HG03558 (cell line): ENCODE measurements around the gene RBM46.

Source experiments
- ATAC-seq: cut with Tn5 transposase; IDR thresholded peaks from one replicate; pipeline ENCODE4 v1.9.1; 2021; ENCODE audit warnings: moderate number of reproducible peaks; ENCODE audit not compliant: unreplicated experiment; ENCODE audit errors: extremely low read depth

The RBM46 gene

GRCh38 chr4:154781126-154781982 lies at the start of gene RBM46:
RBM46 (plus strand) TSS chr4:154781272; CDS start chr4:154796753, 15,481 bp downstream.
- ATAC-seq = no peak

GRCh38 chr4:154731756-154732155 lies 49.3 kb upstream of the RBM46 start:
- ATAC-seq = no peak

- no peak for ATAC-seq
Observed at GRCh38 chr4:154732669-154733068, 48.4 kb upstream of the RBM46 start.

GRCh38 chr4:154736770-154737169 lies 44.3 kb upstream of the RBM46 start:
- ATAC-seq = no peak

- no peak for ATAC-seq
Observed at GRCh38 chr4:154738426-154738825, 42.6 kb upstream of the RBM46 start.

GRCh38 chr4:154739111-154739510 lies 42.0 kb upstream of the RBM46 start:
- no peak for ATAC-seq

- ATAC-seq = no peak
Observed at GRCh38 chr4:154740462-154740861, 40.6 kb upstream of the RBM46 start.

- no peak for ATAC-seq
Observed at GRCh38 chr4:154741131-154741665, 39.9 kb upstream of the RBM46 start.

GRCh38 chr4:154741922-154742850 lies 38.9 kb upstream of the RBM46 start:
- ATAC-seq = no peak

- no peak for ATAC-seq
Observed at GRCh38 chr4:154743683-154744340, 37.3 kb upstream of the RBM46 start, which contains the start of gene LRAT. LRAT (plus strand) TSS chr4:154744000; CDS start chr4:154744327, 327 bp downstream.

GRCh38 chr4:154744341-154744926 lies 36.6 kb upstream of the RBM46 start:
- no peak for ATAC-seq

- ATAC-seq = no peak
Observed at GRCh38 chr4:154757713-154758112, 23.4 kb upstream of the RBM46 start.

GRCh38 chr4:154760895-154761294 lies 20.2 kb upstream of the RBM46 start:
- ATAC-seq = no peak

GRCh38 chr4:154778264-154778663 lies 2.8 kb upstream of the RBM46 start:
- no peak for ATAC-seq

GRCh38 chr4:154779362-154779947 lies 1.6 kb upstream of the RBM46 start:
- ATAC-seq = no peak

- ATAC-seq = no peak
Observed at GRCh38 chr4:154781983-154782293, 866 bp downstream of the RBM46 start.

GRCh38 chr4:154807042-154807630 lies 26.1 kb downstream of the RBM46 start:
- no peak for ATAC-seq

GRCh38 chr4:154818230-154818629 lies 37.2 kb downstream of the RBM46 start:
- no peak for ATAC-seq

- no peak for ATAC-seq
Observed at GRCh38 chr4:154822775-154823174, 41.7 kb downstream of the RBM46 start.
